OCI-M1 (cell line): ENCODE results near the gene ZNF346.
A peak's percentile ranks its signal among the peaks of the same experiment; 100 is the strongest.
"Not testable (repeated sequence)": the region's sequence is repeated elsewhere in the genome, so short reads cannot be mapped to it uniquely, and the experiment has no call there.

Experiments used
- DNase-seq: peaks from one replicate; lab custom pipeline; 2025; lab: John Stamatoyannopoulos, UW

The ZNF346 gene, protein sequence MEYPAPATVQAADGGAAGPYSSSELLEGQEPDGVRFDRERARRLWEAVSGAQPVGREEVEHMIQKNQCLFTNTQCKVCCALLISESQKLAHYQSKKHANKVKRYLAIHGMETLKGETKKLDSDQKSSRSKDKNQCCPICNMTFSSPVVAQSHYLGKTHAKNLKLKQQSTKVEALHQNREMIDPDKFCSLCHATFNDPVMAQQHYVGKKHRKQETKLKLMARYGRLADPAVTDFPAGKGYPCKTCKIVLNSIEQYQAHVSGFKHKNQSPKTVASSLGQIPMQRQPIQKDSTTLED

DNA sequence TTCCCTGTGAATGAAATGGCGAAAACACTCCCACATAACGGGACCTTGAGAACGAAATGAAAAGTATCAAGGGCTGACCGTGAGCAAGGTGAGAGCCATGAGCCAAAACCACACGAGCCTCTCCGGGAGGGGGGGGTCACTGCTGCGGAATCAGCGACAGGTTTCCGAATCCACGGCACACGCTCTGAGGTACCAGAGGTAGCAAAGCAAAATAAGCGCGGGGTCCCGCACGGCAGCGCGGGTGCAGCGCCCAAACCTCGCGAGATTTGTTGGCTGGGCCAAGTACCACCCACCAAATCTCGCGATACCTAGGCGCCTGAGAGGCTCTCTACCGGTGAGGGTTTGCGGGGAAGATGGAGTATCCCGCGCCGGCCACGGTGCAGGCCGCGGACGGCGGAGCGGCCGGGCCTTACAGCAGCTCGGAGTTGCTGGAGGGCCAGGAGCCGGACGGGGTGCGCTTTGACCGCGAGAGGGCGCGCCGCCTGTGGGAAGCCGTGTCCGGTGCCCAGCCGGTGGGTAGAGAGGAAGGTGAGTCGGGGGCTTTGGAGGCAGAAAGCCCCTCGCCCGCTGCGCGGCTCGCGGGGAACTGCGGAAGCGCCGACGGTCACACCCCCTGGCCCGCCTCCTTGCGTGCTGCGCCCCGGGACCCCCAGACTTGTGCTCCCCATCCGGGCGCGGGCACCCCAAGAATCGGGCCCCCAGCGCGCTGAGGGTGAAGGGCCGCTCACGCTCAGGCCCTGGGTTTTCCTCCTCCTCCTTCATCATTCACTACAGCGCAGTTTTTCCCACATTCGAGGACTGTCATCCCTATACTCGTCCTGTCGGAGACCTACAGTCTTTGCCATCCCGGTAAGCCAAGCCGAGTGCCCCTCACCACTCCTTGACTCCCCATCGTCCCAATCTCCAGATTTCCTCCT, at the start of gene ZNF346:
TSS of gene ZNF346 (plus strand) at position 311 of the 917 bp plus-strand sequence. CDS start at position 354, 43 bp downstream.
- DNase-seq = peak; percentile 96

DNA sequence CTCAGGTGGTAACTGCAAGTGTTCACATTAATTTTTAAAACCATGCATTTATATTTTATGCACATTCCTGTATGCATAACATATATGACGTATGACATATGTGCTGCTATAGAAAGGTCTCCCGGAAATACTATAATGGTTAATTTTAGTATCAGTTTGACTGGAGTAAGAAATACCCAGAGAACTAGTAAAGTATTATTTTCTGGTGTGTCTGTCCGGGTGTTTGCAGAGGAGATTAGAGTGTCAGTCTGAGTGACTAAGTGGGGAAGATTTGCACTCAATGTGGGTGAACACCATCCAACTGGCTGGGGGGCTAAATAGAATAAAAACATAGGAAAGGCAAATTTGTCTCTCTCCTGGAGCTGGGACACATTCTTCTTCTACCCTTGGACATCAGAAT, 42.8 kb upstream of the ZNF346 start:
- DNase-seq = no peak

DNA sequence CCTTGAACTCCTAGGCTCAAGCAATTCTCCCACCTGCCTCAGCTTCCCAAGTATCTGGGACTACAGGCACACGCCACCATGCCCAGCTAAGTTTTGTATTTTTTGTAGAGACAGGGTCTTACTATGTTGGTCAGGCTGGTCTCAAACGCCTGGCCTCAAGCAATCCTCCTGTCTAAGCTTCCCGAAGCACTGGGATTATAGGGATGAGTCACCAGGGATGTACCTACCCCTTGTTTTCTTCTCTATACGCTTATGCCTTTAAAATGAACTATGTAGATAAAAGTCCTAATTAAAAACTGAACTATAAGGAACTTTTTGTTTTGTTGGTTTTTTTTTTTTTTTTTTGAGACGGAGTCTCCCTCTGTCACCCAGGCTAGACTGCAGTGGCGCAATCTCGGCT, 41.7 kb upstream of the ZNF346 start:
- no peak for DNase-seq

DNA sequence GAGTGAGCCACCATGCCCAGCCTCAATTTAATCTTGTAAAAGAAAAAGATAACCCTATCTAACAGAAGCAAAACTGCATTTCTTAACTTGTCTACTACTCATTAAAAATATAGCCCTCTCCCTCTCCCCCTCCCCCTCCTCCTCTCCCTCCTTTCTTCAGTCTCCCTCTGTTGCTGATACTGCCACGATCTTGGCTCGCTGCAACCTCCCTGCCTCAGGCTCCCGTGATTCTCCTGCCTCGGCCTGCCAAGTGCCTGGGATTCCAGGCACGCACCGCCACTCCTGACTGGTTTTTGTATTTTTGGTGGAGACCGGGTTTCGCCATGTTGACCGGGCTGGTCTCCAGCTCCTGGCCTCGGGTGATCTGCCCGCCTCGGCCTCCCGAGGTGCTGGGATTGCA, 39.4 kb upstream of the ZNF346 start:
- not testable (repeated sequence) for DNase-seq

DNA sequence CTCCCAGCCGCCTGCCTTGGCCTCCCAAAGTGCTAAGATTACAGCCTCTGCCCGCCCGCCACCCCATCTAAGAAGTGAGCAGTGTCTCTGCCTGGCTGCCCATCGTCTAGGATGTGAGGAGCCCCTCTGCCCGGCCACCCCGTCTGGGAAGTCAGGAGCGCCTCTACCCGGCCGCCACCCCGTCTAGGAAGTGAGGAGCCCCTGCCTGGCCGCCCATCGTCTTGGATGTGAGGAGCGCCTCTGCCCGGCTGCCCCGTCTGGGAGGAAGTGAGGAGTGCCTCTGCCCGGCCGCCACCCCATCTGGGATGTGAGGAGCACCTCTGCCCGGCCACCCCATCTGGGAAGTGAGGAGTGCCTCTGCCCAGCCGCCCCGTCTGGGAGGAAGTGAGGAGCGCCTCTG, 38.9 kb upstream of the ZNF346 start:
- not testable (repeated sequence) for DNase-seq

DNA sequence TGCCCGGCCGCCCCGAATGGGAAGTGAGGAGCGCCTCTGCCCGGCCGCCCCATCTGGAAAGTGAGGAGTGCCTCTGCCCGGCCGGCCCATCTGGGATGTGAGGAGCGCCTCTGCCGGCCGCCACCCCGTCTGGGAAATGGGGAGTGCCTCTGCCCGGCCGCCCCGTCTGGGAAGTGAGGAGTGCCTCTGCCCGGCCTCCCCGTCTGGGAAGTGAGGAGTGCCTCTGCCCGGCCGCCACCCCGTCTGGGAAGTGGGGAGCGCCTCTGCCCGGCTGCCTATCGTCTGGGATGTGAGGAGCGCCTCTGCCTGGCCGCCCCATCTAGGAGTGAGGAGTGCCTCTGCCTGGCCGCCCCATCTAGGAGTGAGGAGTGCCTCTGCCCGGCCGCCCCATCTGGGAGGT, 38.3 kb upstream of the ZNF346 start:
- not testable (repeated sequence) for DNase-seq

DNA sequence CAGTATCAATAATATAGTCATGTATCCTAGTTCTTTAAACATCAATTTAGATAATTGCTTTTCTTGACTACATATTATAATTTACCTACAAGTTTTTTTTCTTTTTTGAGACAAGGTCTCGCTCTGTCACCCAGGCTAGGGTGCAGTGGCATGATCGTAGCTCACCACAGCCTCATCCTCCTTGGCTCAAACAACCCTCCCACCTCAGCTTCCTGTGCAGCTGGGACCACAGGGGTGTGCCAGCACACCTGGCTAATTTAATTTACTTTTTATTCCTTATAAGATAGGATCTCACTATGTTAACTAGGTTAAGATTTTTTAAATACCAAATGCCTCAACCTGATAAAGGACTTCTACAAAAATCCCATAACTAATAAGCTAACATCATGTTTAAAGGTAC, 37.0 kb upstream of the ZNF346 start:
- no peak for DNase-seq

DNA sequence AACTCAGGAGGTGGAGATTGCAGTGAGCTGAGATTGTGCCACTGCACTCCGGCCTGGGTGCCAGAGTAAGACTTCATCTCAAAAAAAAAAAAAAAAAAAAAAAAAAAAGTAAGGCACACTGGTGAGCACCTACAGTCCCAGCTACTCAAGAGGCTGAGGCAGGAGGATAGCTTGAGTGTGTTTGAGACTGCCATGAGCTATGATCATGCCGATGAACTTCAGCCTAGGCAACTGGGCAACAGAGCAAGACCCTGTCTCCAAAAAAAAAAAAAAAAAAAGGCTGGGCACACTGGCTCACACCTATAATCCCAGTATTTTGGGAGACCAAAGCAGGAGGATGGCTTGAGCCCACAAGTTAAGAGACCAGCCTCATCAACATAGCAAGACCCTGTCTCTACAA, 36.2 kb upstream of the ZNF346 start:
- no peak for DNase-seq

DNA sequence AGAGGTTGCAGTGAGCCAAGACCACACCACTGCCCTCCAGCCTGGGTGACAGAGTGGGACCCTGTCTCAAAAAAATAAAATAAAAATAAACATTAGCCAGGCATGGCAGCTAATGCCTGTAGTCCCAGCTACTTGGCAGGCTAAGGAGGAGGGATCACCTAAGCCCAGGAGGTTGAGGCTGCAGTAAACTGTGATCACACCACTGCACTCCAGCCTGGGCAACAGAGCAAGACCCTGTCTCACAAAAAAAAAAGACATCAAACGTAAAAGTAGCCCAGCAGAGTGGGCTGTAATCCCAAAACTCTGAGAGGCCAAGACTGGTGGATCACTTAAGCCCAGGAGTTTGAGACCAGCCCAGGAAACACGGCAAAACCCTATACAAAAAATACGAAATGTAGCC, 34.9 kb upstream of the ZNF346 start:
- no peak for DNase-seq

DNA sequence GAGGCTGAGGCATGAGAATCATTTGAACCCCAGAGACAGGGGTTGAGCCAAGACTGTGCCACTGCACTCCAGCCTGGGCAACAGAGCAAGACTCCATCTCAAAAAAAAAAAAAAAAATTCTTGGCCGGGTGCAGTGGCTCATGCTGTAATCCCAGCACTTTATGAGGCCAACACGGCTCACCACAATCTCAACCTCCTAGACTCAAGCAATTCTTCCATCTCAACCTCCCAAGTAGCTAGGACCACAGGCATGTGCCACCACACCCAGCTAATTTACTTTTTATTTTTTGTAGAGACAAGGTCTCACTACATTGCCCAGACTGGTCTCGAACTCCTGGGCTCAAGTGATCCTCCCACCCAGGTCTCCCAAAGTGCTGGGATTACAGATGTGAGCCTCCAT, 29.4 kb upstream of the ZNF346 start:
- DNase-seq = not testable (repeated sequence)

DNA sequence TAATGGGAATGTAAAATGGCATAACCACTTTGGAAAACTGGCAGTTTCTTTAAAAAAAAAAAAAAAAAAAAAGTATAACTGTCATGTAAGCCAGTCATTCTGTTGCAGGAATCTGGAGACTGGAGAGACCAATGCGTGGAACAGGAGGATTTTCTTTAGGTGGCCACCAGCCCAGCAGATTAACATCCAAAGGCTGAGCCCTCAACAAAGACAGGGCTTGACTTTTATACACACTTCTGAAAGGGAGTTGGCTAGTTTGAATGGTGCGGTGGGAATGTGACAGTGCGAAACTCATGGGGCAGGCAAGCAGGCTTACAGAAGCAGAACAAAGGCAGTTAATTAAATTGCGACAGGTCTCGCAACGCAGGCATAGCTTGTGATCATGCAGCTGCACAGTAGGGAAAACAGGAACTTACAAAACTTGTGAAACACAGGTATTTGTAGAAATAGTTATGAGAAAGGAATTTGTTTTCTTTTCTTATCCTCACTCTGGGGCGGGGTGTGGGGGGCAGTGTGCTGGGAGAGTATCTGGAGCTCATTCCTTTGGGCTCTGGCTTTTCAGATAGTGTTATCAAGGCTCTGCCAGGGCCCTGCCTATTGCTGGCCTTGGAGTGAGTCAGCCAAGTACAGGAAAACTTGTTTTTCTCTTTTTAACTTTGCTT, 27.9 kb upstream of the ZNF346 start:
- DNase-seq = peak; percentile 97

DNA sequence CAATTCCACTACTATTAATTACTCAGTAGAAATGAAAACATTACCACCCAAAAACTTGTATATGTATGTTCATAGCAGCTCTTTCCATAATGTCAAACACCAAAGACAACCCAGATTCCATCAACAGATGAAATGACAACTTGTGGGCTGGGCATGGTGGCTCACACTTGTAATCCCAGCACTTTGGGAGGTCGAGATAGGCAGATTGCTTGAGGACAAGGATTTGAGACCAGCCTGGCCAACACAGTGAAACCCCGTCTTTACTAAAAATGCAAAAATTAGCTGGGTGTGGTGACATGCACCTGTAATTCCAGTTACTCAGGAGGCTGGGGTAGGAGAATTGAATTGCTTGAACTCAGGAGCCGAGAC, 27.4 kb upstream of the ZNF346 start:
- DNase-seq = no peak

DNA sequence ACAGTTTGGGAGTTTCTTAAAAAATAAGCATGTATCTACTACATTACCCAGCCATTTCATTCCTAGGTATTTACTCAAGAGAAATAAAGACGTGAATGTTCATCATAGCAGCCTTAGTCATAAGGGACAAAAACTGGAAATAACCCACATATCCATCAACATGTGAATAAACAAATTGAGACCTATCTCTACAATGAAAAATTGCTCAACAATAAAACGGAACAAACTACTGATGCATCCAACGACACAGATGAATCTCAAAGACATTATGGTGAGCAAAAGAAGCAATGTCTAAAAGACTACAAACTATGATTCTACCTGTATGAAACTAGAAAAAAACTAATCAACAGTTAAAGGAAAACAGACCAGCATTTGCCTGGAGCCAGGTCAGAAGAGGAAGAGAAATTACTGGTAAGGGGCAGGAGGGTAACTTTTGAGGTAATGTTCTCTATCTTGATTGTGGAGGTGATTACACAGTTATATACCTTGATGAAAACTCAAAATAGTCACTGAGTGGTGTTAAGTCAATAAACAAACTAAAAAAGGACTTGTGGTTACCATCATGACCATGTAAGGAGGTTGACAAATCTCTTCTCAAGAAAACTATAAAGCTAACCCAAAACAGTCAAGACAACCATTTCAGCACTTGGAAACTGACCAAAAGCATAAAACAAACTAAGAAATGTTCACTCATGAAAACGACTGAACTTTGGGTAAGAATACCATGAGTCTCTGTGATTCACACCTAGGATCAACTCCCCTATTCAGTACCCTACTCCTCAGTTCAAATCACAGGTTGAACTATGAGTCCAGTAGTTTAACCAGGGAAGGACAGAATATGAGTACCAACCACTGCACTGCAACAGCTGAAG, 26.4 kb upstream of the ZNF346 start:
- peak; percentile 47 for DNase-seq

DNA sequence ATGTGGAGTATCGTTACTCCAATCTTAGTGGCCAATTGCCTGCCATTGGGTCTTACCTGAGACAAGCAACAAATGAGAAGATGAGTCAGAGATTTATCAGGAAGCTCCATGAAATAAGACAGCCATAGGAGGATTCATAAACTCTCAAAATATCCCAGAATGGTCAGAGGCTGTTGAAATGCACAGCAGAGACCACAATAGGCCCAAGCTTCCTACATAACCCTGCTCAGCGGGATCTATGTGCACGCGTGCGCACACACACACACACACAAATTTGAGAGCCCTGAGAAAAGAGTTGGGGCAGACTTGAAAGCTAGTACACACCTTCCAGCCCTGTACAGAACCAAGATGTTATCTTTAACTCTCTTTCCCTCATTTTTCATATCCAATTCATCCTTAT, 25.7 kb upstream of the ZNF346 start:
- DNase-seq = no peak

DNA sequence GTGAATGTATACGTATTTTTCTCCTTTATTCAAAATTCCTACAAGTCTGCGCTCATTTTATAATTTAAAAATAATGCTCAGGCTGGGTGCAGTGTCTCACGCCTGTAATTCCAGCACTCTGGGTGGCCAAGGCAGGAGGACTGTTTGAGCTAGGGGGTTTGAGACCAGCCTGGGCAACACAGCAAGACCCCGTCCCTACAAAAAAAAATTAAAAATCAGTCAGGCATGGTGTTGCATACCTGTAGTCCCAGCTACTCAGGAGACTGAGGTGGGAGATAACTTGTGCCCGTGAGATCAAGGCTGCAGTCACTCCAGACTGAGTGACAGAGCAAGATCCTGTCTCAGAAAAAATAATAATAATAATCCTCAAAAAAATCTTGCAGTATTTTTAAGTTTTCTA, 23.7 kb upstream of the ZNF346 start:
- DNase-seq = no peak

DNA sequence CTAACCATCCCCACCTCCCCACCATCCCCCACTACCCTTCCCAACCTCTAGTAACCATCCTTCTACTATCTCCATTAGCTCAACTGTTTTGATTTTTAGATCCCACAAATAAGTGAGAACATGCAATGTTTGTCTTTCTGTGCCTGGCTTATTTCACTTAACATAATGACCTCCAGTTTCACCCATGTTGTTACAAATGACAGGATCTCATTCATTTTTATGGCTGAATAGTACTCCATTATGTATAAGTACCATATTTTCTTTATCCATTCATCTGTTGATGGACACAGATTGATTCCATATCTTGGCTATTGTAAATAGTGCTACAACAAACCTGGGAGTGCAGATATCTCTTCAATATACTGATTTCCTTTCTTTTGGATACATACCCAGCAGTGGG, 23.0 kb upstream of the ZNF346 start:
- DNase-seq = not testable (repeated sequence)

DNA sequence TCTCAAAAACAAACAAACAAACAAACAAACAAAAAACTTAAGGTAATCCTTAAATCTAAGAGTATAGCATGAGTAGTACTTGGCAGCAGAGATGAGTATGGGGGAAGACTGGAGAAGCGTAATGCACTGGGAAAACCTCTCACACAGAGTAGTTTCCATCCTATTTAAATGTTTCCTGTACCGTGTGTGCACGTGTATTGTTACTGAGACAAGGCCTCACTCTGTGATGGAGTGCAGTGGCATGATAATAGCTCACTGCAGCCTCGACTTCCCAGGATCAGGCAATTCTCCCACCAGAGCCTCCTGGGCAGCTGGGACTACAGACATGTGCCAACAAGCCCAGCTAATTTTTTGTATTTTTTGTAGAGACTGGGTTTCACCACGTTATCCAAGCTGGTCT, 18.8 kb upstream of the ZNF346 start:
- no peak for DNase-seq

DNA sequence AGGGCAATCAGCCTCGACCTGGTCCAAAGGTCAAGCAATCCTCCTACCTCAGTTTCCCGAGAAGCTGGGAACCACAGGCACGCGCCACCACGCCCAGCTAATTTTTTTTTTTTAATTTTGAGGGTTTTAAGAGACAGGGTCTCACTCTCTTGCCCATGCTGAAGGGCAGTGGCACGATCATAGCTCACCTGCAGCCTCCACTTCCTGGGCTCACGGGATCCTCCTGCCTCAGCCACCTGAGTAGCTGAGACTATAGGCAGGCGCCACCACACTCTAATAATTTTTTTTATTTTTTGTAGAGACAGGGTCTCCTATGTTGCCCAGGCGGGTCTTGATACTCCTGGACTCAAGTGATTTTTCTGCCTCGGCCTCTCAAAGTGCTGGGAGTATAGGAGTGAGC, 17.5 kb upstream of the ZNF346 start:
- no peak for DNase-seq

DNA sequence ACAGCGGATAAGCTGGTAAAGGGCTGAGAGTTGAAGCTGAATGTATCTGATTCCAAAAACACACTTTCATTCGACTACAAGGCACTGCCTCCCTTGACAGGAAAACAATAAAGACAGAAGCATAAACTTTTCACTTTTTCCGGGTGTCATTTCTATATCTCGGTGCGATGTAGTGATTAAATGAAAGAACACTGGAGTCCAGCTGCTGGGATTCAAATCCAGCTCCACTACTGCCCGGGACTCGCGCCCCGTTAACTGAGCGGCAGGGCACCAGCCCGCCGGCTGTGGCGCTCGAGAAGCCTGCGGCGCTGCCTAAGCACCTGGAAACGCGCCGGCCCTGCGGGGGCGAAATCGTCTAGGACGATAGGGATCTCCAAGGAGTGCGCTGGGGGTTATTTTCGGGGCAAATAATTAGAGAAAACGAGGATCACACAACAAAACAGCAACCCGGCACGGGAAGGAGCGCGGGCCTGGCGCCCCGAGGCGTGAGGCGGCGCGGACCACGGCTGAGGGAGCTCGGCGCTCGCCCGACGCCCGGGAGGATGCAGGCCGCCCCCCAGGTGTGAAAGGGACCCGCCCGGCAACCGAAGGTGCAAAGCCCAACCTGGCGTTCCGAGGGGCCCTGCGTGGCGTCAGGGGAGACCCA, 16.8 kb upstream of the ZNF346 start:
- peak; percentile 86 for DNase-seq

DNA sequence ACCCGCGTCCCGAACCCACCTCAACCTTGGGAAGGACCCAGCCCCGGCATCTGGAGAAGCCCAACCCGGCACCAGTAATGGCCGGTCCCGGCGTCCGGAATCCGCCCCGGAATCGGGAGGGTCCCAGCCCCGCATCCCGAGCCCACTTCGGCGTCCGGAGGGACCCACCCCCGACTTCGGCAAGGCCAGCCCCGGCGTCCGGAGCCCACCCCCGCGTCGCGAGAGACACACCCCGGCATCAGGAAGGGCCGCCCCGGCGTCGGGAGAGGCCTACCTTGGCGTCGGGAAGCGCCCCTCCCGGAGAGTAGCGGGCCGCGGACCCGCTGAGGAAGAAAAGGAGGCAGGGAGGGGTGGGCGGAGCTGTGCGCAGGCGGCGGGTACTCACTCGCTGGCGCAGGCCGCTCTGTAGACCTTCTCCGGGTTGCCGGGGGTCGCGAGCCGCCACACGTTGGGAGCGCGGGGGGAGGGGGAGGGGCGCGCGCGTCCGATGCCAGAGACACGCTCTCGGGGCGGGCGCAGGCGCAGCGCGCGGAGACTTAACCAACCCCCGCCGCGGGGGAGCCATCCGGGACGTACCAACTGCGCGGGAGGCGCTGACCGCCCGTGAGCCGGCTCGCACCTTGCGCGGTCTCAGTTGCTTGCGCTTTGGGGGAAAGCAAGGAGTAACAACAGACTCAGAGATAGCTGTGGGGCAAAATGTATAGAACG, 16.1 kb upstream of the ZNF346 start, which contains the start of gene UIMC1:
TSS of gene UIMC1 (minus strand) at position 515 of the 708 bp plus-strand sequence. CDS start 24,164 bp downstream, outside the sequence.
- DNase-seq = peak; percentile 93
